RCC 7860 (cell line): ENCODE data around the gene EIF5A.
A peak's percentile ranks its signal among the peaks of the same experiment; 100 is the strongest.

Experiments
- DNase-seq: peaks from one replicate; pipeline ENCODE4 v3.0.0-alpha.2; 2015; ENCODE audit warnings: low spot score
- FAIRE-seq: peaks from 2 replicates; lab custom pipeline; 2012; peaks lifted over from hg19 to GRCh38; lab: Jason Lieb, UNC

The EIF5A gene

DNA sequence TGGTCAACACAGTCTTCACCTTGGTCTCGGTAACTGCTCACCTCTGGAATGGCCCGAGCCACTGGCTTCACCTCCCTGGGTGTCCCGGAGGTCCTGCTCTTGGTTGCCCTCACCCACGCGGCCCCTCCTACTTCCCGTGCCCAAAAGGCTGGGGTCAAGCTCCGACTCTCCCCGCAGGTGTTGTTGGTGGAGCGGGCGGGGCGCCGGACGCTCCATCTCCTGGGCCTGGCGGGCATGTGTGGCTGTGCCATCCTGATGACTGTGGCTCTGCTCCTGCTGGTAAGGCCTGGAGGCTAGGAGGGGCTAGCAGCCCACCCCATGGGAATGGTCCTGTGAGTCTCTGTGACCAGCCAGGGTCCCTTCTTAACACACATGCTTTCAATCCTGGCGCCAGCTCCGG is 22.5 kb upstream of the EIF5A start:
- DNase-seq (no peak), FAIRE-seq (no peak)

DNA sequence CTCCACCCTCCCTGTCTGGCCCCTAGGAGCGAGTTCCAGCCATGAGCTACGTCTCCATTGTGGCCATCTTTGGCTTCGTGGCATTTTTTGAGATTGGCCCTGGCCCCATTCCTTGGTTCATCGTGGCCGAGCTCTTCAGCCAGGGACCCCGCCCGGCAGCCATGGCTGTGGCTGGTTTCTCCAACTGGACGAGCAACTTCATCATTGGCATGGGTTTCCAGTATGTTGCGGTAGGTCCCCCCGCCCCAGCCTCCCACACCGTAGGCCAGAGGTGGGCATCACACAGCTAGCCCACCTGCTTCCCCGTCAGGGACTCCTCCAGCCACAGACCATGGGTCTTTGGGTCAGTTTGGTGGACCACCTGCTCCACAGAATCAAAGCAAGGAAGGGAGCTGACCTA is 21.7 kb upstream of the EIF5A start:
- FAIRE-seq (no peak), DNase-seq (no peak)

DNA sequence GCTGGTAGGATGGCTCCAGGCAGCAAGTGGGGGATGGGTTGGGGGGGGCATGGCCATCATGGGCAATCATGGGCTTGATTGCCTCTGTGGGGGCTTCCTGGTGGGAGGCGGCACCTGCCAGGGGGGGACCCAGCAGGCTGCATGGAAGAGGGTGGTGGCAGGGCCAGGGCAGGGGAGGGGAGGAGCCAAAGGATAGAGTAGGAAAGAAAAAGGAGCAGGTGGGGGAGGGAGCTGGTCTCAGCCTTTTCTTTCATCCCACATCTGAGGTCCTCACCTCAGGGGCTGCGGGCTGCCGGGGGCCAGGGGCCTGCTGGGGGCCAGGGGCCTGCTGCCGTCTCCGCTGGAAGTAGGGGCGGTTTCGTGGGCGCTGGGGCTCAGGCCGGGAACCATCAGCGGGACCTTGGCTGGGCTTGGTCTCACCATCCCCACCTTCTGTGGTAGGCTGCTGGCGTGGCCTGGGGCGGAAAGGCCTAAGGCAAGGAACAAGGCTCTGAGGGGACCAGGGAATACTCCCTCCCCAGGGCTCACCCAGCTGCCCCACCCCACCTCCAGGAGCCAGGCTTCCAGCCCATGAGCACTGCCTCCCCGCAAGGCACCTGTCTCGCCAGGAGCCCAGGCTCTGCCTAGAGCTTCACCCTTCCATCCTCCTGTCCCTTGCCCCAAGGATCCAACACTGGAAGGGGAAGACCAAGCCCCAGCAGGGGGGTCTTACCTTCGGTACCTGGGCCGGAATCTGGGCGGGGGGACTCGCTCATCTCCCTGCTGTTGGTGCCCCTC is 18.0 kb upstream of the EIF5A start:
- FAIRE-seq = no peak

DNA sequence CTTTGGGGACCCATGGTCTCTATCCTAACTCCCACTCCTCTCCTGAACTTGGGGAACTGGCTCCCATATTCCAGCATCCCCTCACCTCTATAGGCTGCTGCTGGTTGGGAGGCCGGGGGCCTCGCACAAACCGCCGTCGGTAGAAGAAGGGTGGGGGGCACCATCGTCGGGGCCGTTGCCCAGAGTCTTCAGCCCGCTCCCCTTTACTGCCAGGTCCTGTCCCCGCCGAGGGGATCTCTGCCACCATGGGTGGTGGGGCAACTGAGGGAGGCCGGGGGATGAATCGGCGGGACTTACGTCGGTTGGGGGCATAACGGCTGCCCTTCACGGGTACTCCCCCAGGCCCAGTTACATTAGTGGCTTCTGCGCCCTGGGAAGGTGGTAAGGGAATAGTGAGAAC is 17.3 kb upstream of the EIF5A start:
- no peak for FAIRE-seq
- DNase-seq = no peak

More for the DNA sequence above, 18.0 kb upstream of the EIF5A start:
- DNase-seq = no peak

DNA sequence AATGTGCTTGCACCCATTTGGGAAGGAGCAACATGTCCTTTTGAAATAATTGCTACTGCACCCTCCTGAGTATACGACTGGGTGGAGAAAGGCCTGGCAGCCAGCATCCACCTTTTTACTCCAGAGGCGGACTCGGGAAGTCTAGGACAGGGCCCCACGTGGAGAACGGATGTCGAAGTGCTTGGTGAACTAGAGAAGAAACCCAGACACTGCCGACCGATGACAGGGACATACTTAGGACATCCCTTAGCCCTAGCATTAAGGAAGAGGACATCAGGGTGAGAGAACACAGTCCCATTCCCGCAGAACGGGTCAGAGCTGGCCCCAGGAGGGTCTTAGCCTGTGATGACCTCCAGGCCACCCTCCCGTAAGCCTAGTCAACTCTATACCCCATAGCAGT is 16.7 kb upstream of the EIF5A start:
- no peak for FAIRE-seq
- no peak for DNase-seq

DNA sequence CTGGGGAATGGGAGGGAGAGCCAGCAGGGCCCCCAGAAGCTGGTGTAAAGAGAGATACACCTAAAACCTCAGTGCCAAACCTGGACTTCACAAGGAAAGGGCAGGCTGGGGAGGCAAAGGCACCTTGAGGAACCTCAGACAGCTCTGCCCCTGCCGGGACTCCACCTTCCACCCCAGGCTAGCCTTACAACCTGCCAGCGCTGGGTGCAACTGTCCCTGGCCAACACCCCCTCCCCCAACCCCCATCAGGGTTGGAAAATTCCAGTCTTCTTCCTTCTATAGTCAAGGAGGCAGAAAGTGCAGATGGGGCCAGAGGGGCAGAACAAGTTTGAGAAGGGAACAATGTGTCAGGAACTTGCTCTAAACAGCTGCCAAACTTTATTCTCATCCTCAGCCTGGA is 15.2 kb upstream of the EIF5A start:
- DNase-seq (no peak), FAIRE-seq (no peak)

GRCh38 chr17:7292729-7293128 is 14.7 kb upstream of the EIF5A start:
- FAIRE-seq = no peak
- DNase-seq = no peak

DNA sequence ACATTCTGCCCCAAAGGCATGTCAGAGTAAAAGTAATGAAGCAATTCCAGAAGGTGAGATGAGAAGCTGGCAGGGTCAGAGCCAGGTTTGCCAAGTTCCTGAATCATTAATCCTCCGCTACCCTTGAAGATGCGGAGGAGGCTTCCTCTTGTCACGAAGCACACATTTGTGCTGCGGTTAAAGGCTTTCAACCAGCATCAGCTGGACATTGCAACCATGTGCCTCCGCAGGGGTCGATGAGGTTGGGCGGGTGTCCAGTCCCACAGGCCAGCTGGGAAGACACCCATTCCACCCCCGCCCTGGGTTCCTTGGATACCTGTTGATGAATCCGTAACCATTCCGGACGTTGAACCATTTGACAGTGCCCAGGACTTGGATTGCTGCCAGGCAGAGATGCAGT is 14.3 kb upstream of the EIF5A start:
- DNase-seq (peak; percentile 74), FAIRE-seq (peak; percentile 88)

- FAIRE-seq (no peak), DNase-seq (no peak)
Measured at GRCh38 chr17:7293816-7294613, 13.4 kb upstream of the EIF5A start.

DNA sequence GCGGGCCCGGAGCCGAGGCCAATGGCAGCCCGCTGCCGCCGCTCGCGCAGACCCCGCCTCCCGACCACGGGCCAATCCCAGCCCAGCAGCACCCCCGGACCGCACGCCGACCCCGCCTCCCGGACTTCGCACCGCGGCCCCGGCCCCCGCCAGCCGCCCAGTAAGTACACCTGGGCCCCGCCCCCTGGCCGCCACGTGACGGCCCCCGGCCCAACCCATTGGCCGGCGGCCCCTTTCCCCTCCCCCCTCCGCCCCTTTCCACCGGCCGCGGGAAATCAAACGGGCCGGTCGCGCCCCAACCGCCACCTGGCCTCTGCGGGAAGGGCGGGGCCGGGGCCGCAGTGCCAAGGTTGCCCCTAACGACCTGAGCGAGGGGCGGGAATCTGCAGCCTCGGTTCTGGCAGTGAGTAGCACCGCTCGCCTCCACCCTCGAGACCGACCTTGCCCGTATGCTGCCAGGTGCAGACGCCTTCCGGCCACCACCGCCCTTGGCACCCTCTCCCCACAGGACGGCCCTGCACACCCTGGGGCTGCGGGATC is 12.7 kb upstream of the EIF5A start, which contains the start of gene YBX2:
Gene YBX2, minus strand, starts transcription at position 26 of the 540 bp plus-strand sequence. CDS start 139 bp downstream, outside the sequence.
- DNase-seq (no peak), FAIRE-seq (no peak)

GRCh38 chr17:7295230-7296180 is 11.9 kb upstream of the EIF5A start:
- no peak for FAIRE-seq
- DNase-seq = no peak

GRCh38 chr17:7296189-7296861 is 11.1 kb upstream of the EIF5A start:
- FAIRE-seq (no peak), DNase-seq (peak; percentile 41)

DNA sequence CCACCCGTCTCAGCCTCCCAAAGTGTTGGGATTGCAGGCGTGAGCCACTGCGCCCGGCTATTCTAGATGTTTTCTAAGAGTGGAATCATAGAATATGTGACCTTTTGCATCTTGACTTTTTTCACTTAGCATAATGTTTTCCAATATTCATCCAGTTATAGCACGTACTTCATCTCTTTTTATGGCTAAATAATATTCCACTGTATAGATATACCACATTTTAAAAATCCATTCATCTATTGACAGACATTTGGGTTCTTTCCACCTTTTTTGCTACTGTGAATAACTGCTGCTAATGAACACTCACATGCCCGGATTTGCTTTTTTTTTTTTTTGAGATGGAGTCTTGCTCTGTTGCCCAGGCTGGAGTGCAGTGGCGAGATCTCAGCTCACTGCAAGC is 3.2 kb upstream of the EIF5A start:
- DNase-seq (no peak), FAIRE-seq (no peak)

DNA sequence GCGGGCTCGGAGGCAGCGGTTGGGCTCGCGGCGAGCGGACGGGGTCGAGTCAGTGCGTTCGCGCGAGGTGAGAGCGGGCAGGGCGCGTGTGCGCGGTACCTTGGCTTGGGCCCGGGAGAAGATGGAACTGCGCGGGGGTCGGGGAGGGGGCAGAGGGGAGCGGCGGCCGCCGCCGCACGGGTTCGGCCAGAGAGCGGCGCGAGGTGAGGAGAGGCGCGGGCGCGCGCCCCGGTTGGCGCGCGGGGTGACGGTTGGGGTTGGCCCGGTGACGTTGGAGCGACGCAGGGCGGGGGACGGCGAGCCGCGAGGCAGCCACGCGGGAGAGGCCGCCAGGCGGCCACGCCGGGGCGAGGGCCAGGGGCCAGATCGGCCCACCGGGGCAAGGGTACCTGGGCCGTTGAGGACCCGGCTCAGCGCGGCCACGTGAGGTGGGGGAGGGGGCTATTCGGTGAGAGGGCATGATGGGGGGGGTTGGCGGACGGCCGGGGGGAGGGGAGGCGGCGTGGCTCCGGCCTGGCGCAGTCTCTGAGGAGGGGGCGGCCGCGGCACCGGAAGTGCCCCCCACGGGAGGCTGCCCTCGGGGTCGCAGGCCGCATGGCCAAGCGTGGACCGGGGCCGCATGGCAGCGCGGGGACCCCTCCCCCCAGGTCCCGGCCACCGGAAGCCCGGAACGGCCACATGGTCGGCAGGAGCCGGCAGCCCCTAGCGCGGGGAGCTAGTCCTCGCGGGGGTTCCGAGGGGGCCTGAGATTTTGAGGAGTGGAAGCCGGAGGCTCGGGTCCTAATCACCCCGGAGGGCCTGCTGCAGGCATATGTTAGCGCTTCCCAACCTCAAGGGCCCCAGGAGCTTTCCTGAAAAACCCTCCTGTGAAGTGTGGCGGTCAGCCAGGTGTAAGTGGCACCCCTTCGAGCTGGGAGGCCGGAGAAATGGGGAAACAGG is 527 bp downstream of the EIF5A start:
- DNase-seq = no peak
- FAIRE-seq = no peak

GRCh38 chr17:7308625-7309433 is 1.4 kb downstream of the EIF5A start:
- DNase-seq = peak; percentile 64
- FAIRE-seq = peak; percentile 24

DNA sequence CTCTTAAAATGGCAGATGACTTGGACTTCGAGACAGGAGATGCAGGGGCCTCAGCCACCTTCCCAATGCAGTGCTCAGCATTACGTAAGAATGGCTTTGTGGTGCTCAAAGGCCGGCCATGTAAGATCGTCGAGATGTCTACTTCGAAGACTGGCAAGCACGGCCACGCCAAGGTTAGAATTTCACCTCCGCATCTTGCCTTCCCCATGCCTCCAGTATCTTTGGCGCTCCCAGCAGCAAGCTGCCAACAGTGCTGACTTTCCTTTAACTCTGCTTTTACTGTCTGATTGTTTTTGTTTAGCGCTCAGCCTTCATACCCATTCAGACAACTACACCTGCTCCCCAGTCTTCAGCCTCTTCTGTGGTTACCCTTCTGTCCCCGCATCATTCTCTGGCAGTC is 2.2 kb downstream of the EIF5A start:
- DNase-seq (no peak), FAIRE-seq (no peak)

DNA sequence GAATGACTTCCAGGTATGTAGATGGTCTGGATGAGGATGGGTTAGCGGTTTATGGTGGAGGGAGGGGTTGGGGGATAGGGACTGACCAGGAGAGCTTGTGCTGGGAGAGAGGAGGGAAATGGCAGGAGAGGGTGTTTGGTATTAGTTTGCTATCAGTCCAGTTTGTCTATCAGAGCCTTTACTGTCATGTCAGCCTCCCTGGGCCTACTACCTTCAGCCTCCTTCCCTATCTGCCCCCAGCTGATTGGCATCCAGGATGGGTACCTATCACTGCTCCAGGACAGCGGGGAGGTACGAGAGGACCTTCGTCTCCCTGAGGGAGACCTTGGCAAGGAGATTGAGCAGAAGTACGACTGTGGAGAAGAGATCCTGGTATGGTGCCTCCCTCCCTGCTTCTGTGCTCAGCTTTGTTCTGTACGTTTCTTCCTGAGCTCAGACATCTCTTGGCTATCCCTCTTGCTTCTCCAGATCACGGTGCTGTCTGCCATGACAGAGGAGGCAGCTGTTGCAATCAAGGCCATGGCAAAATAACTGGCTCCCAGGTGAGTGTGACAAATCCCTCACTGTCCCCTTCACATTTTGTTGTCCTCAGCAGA is 3.8 kb downstream of the EIF5A start:
- DNase-seq (no peak), FAIRE-seq (no peak)
